Measurements from ENCODE around the gene CRAMP1. TPM values are rescaled to one million over a fixed set of nuclear protein-coding genes. Genes with fewer than 3 reads are reported as not detected.

The CRAMP1 gene, protein sequence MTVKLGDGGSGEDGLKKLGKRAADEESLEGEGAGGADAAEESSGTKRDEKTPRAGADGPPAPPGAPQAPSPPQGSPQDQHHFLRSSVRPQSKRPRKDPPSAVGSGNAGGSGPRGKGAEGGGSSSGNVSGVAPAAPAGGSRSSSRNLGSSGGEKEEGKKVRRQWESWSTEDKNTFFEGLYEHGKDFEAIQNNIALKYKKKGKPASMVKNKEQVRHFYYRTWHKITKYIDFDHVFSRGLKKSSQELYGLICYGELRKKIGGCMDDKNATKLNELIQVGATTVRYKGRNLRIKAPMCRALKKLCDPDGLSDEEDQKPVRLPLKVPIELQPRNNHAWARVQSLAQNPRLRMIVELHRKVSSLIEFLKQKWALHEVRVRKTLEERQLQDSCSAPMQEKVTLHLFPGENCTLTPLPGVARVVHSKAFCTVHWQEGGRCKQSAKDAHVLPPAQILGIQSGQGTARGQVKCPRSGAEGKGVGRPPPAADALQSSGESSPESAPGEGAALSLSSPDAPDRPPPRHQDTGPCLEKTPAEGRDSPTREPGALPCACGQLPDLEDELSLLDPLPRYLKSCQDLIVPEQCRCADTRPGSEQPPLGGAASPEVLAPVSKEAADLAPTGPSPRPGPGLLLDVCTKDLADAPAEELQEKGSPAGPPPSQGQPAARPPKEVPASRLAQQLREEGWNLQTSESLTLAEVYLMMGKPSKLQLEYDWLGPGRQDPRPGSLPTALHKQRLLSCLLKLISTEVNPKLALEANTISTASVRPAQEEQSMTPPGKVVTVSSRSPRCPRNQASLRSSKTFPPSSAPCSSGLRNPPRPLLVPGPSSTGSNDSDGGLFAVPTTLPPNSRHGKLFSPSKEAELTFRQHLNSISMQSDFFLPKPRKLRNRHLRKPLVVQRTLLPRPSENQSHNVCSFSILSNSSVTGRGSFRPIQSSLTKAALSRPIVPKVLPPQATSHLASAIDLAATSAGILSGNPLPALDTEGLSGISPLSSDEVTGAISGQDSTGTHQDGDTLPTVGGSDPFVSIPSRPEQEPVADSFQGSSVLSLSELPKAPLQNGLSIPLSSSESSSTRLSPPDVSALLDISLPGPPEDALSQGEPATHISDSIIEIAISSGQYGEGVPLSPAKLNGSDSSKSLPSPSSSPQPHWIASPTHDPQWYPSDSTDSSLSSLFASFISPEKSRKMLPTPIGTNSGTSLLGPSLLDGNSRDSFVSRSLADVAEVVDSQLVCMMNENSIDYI (N-terminal part only)
- polyA plus RNA-seq (2012; ENCODE audit: insufficient read length, low read depth) = 8.7 TPM

- no peak for TF ChIP-seq POLR2AphosphoS5 (IDR thresholded peaks at IDR 0.05; ENCODE audit: low read depth, low read length)
- TF ChIP-seq TAF1 (IDR thresholded peaks at IDR 0.05; ENCODE audit: borderline replicate concordance, insufficient read depth, low read length) = 0 out of 2 replicates have a peak, but pooled peaks have one; percentile 11
- 0 out of 4 replicates have a peak, but pooled peaks of 1 of the 2 experiments have one; percentile 9 for TF ChIP-seq REST (IDR thresholded peaks at IDR 0.05; ENCODE audit: insufficient read depth in 1 of 2, low read depth in 2 of 2, low read length in 2 of 2)
- no peak for TF ChIP-seq SIN3A (IDR thresholded peaks at IDR 0.05; ENCODE audit: borderline replicate concordance, insufficient read depth, low read length)
- TF ChIP-seq FOXP2 (optimal IDR thresholded peaks at IDR 0.05; ENCODE audit: borderline replicate concordance, extremely low read depth, extremely low read length, insufficient read depth) = no peak
Observed at GRCh38 chr16:1612320-1613111, at the start of gene CRAMP1. Gene CRAMP1 (plus strand): TSS chr16:1612360. CDS start chr16:1614640, 2,280 bp downstream.

- no peak for TF ChIP-seq REST (IDR thresholded peaks at IDR 0.05; ENCODE audit: insufficient read depth in 1 of 2, low read depth in 2 of 2, low read length in 2 of 2)
- no peak for TF ChIP-seq SIN3A (IDR thresholded peaks at IDR 0.05; ENCODE audit: borderline replicate concordance, insufficient read depth, low read length)
- TF ChIP-seq POLR2AphosphoS5 (IDR thresholded peaks at IDR 0.05; ENCODE audit: low read depth, low read length) = no peak
- TF ChIP-seq FOXP2 (optimal IDR thresholded peaks at IDR 0.05; ENCODE audit: borderline replicate concordance, extremely low read depth, extremely low read length, insufficient read depth) = no peak
- TF ChIP-seq TAF1 (IDR thresholded peaks at IDR 0.05; ENCODE audit: borderline replicate concordance, insufficient read depth, low read length) = no peak
Observed at GRCh38 chr16:1563786-1564185, 48.4 kb upstream of the CRAMP1 start.

- TF ChIP-seq SIN3A (IDR thresholded peaks at IDR 0.05; ENCODE audit: borderline replicate concordance, insufficient read depth, low read length) = no peak
- TF ChIP-seq POLR2AphosphoS5 (IDR thresholded peaks at IDR 0.05; ENCODE audit: low read depth, low read length) = no peak
- TF ChIP-seq FOXP2 (optimal IDR thresholded peaks at IDR 0.05; ENCODE audit: borderline replicate concordance, extremely low read depth, extremely low read length, insufficient read depth) = no peak
- TF ChIP-seq TAF1 (IDR thresholded peaks at IDR 0.05; ENCODE audit: borderline replicate concordance, insufficient read depth, low read length) = no peak
- TF ChIP-seq REST (IDR thresholded peaks at IDR 0.05; ENCODE audit: insufficient read depth in 1 of 2, low read depth in 2 of 2, low read length in 2 of 2) = no peak
Observed at GRCh38 chr16:1564325-1564724, 47.8 kb upstream of the CRAMP1 start.
